Liver (tissue), 9 donors: ENCODE data around the gene KCNJ5. TPM values are rescaled to one million over a fixed set of nuclear protein-coding genes. Genes with fewer than 3 reads are reported as not detected.

Experiments
- DNase-seq: peaks from one replicate; pipeline ENCODE4 v3.0.0-alpha.2; 2017; ENCODE audit warnings: low spot score
- H3K27ac ChIP-seq, 2 donors: one replicate each; pipeline ENCODE4 v1.7.0; 2013; ENCODE audit warnings: inconsistent platforms in 2 of 2, low read length in 2 of 2, control low read depth in 1 of 2, low read depth in 1 of 2, mild to moderate bottlenecking in 1 of 2
- H3K27me3 ChIP-seq, 4 donors: one replicate each; pipeline versions ENCODE4 v1.6.1 to v1.7.0; 2013; ENCODE audit warnings: low read length in 3 of 4, inconsistent platforms in 1 of 4, mild to moderate bottlenecking in 1 of 4, moderate library complexity in 1 of 4; ENCODE audit not compliant: control insufficient read depth in 4 of 4, insufficient read depth in 4 of 4
- H3K36me3 ChIP-seq, 4 donors: one replicate each; pipeline versions ENCODE4 v1.6.1 to v1.7.0; 2013; ENCODE audit warnings: low read length in 3 of 4, mild to moderate bottlenecking in 3 of 4, low read depth in 1 of 4, moderate library complexity in 1 of 4; ENCODE audit not compliant: control insufficient read depth in 4 of 4, insufficient read depth in 3 of 4
- H3K4me1 ChIP-seq, 4 donors: one replicate each; pipeline versions ENCODE4 v1.6.1 to v1.7.0; 2013; ENCODE audit warnings: low read length in 3 of 4, mild to moderate bottlenecking in 3 of 4, moderate library complexity in 1 of 4; ENCODE audit not compliant: control insufficient read depth in 4 of 4, insufficient read depth in 4 of 4
- H3K4me3 ChIP-seq, 3 donors: one replicate each; pipeline versions ENCODE4 v1.6.1 to v1.7.0; 2013; ENCODE audit warnings: low read length in 3 of 3, control low read depth in 1 of 3, low read depth in 1 of 3, mild to moderate bottlenecking in 1 of 3
- H3K9ac ChIP-seq, 2 donors: one replicate each; pipeline ENCODE4 v1.7.0; 2013; ENCODE audit warnings: low read length in 2 of 2, mild to moderate bottlenecking in 2 of 2, moderate library complexity in 2 of 2, control low read depth in 1 of 2, low read depth in 1 of 2
- H3K9me3 ChIP-seq, 4 donors: one replicate each; pipeline versions ENCODE4 v1.6.1 to v1.7.0; 2013; ENCODE audit warnings: low read length in 3 of 4; ENCODE audit not compliant: control insufficient read depth in 4 of 4
- ATF3 ChIP-seq: IDR thresholded peaks from 2 replicates; pipeline ENCODE4 v1.6.1; 2016; ENCODE audit warnings: antibody characterized with exemption
- EGR1 ChIP-seq, 2 donors: IDR thresholded peaks; 2 replicates each; pipeline ENCODE4 v1.6.1; 2016 to 2018; ENCODE audit warnings: antibody characterized with exemption in 2 of 2, low read depth in 2 of 2
- FOXA1 ChIP-seq: IDR thresholded peaks from 2 replicates; pipeline ENCODE4 v1.6.1; 2016; ENCODE audit warnings: antibody characterized with exemption
- FOXA2 ChIP-seq: IDR thresholded peaks from 2 replicates; pipeline ENCODE4 v1.6.1; 2016; ENCODE audit warnings: antibody characterized with exemption
- HNF4A ChIP-seq, 2 donors: conservative IDR thresholded peaks; 2 replicates each; pipeline ENCODE4 v1.6.1; 2016; ENCODE audit warnings: antibody characterized with exemption in 2 of 2, mild to moderate bottlenecking in 2 of 2
- HNF4G ChIP-seq: IDR thresholded peaks from 2 replicates; pipeline ENCODE4 v1.6.1; 2016; ENCODE audit warnings: antibody characterized with exemption
- MAX ChIP-seq: IDR thresholded peaks from 2 replicates; pipeline ENCODE4 v1.6.1; 2016; ENCODE audit warnings: antibody characterized with exemption
- NR2F2 ChIP-seq: IDR thresholded peaks from 2 replicates; pipeline ENCODE4 v1.6.1; 2016; ENCODE audit warnings: antibody characterized with exemption
- REST ChIP-seq: IDR thresholded peaks from 2 replicates; pipeline ENCODE4 v1.6.1; 2016; ENCODE audit warnings: antibody characterized with exemption, mild to moderate bottlenecking
- RXRA ChIP-seq, 2 donors: IDR thresholded peaks; 2 replicates each; pipeline ENCODE4 v1.6.1; 2017 to 2018; ENCODE audit warnings: antibody characterized with exemption in 2 of 2, mild to moderate bottlenecking in 1 of 2
- SP1 ChIP-seq: IDR thresholded peaks from 2 replicates; pipeline ENCODE4 v1.6.1; 2018; ENCODE audit warnings: antibody characterized with exemption, mild to moderate bottlenecking
- TAF1 ChIP-seq: conservative IDR thresholded peaks from 2 replicates; pipeline ENCODE4 v1.6.1; 2016; ENCODE audit warnings: antibody characterized with exemption, mild to moderate bottlenecking
- YY1 ChIP-seq: IDR thresholded peaks from 2 replicates; pipeline ENCODE4 v1.6.1; 2016; ENCODE audit warnings: antibody characterized with exemption, mild to moderate bottlenecking
- ZBTB33 ChIP-seq: IDR thresholded peaks from 2 replicates; pipeline ENCODE4 v1.6.1; 2016; ENCODE audit warnings: antibody characterized with exemption
- WGBS: extraction: QIAGEN DNeasy Blood & Tissue Kit; methylation state at CpG from one replicate; pipeline ENCODE4 v1.1.7; 2013; 5-methylcytosine and 5-hydroxymethylcytosine counted together
- polyA plus RNA-seq, 2 donors: library from polyadenylated mRNA; stranded (reverse) in 1 of 2; unstranded in 1 of 2; fragments of 200-250 nt in 1 of 2; fragments of >200 nt in 1 of 2; fragmentation: Nextera tagmentation in 1 of 2; extraction: Ambion mirVana in 1 of 2; gene quantifications; one replicate each; pipeline versions ENCODE4 v1.2.1 to v1.2.3, GENCODE V29; 2013 to 2015
- total RNA-seq, 2 donors: library from RNA; depleted of rRNA; stranded (reverse); fragments of >200 nt; gene quantifications; one replicate each; pipeline ENCODE4 v1.2.3, GENCODE V29; 2014
- TF ChIP-seq, protein P1 (sequence below): fragments of 150-350 bp; IDR thresholded peaks from 2 replicates; pipeline ENCODE4 v1.5.1; 2017; ENCODE audit warnings: improper control_type of control experiment, low read depth, low read length; ENCODE audit not compliant: missing input control
- donor health status: healthy.
- donor health status: healthy.
- donor health status: healthy.
- donor health status: healthy.
- donor health status: healthy.

KCNJ5 gene
- total and polyA plus RNA-seq, 4 donors = 0.04 to 0.08 (median 0.06) TPM

- no peaks in the 10 kb centered on the region for H3K4me1 ChIP-seq
- H3K9me3 ChIP-seq = no peaks in the 10 kb centered on the region
- DNase-seq = no peak
- H3K4me3 ChIP-seq = no peak overlapping the region
- peaks cover 0 to 2% (median 1%) of the 10 kb centered on the region in 4 donors for H3K27me3 ChIP-seq
- H3K36me3 ChIP-seq = no peaks in the 10 kb centered on the region
- no peak for TF ChIP-seq TAF1
- H3K9ac ChIP-seq = no peak overlapping the region
- 63% methylated on average over 2 of the region's 2 CpGs for WGBS
- H3K27ac ChIP-seq = no peak overlapping the region
Measured at GRCh38 chr11:128925250-128925600, 34.1 kb downstream of the KCNJ5 start.

DNA sequence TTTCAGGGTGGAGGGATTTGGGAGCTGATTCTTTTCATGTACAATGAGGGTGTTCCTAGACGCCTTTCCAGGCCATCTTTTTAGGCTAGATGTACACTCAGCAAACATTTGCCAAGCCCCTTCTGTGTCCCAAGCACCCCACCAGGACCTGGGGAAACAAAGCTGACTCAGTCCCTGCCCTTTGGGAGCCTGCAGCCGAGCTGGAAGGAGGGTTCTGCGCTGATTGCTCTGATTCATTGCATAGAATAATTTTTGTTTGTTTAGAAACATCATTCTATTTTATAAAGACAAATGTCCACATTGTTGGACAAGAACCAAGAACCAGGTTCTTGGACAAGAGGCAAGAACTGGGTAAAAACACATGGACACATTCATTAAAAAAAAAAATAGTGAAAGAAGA lies 34.8 kb downstream of the KCNJ5 start:
- H3K9me3 ChIP-seq = no peaks in the 10 kb centered on the region
- peaks cover 0 to 2% (median 1%) of the 10 kb centered on the region in 4 donors for H3K27me3 ChIP-seq
- 72% methylated on average over 3 of the region's 3 CpGs for WGBS
- TF ChIP-seq NR2F2 (no peak), FOXA2 (no peak), SP1 (no peak), ATF3 (no peak), HNF4G (no peak), RXRA (IDR thresholded peaks at IDR 0.05) (no peak), FOXA1 (no peak), MAX (no peak), EGR1 (IDR thresholded peaks at IDR 0.05; ENCODE audit: low read depth in 2 of 2) (no peak), REST (no peak), YY1 (no peak), HNF4A (conservative IDR thresholded peaks at IDR 0.05) (no peak), ZBTB33 (no peak), TAF1 (no peak)
- TF ChIP-seq, protein P1, sequence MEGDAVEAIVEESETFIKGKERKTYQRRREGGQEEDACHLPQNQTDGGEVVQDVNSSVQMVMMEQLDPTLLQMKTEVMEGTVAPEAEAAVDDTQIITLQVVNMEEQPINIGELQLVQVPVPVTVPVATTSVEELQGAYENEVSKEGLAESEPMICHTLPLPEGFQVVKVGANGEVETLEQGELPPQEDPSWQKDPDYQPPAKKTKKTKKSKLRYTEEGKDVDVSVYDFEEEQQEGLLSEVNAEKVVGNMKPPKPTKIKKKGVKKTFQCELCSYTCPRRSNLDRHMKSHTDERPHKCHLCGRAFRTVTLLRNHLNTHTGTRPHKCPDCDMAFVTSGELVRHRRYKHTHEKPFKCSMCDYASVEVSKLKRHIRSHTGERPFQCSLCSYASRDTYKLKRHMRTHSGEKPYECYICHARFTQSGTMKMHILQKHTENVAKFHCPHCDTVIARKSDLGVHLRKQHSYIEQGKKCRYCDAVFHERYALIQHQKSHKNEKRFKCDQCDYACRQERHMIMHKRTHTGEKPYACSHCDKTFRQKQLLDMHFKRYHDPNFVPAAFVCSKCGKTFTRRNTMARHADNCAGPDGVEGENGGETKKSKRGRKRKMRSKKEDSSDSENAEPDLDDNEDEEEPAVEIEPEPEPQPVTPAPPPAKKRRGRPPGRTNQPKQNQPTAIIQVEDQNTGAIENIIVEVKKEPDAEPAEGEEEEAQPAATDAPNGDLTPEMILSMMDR = no peak
- no peak overlapping the region for H3K4me3 ChIP-seq
- no peak overlapping the region for H3K9ac ChIP-seq
- no peak overlapping the region for H3K27ac ChIP-seq
- no peaks in the 10 kb centered on the region for H3K36me3 ChIP-seq
- DNase-seq = no peak
- H3K4me1 ChIP-seq = no peaks in the 10 kb centered on the region
